T-helper 1 cell (primary cell): ENCODE results near the gene MAP7D2.
A peak's percentile ranks its signal among the peaks of the same experiment; 100 is the strongest.

Experiments
- DNase-seq, 5 donors: peaks; one replicate each; pipeline ENCODE4 v3.0.0-alpha.2; 2012 to 2020

Gene MAP7D2

GRCh38 chrX:20037186-20037585 is 79.5 kb downstream of the MAP7D2 start:
- no peak for DNase-seq

DNA sequence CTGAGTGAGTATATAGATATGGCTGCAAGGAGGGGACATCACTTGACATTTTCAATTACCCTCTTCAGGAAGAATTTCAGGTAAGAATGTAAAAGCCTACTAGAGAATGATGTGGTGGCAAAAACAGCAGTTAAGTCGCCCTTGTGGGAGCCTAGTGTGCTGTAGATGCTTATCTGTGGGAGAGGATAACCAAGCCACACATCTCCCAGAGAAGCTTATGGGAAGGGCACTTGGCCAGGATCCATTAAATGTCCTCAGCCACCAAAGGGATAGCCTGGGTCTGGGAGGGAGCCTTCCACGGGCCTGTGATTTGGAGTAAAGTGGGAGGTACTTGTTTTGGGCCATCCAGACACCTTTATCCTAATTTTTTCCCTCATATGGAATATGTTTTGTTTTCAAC is 84.5 kb downstream of the MAP7D2 start:
- no peak for DNase-seq

GRCh38 chrX:20029728-20030127 is 87.0 kb downstream of the MAP7D2 start:
- no peak for DNase-seq

GRCh38 chrX:20028588-20028987 is 88.1 kb downstream of the MAP7D2 start:
- no peak for DNase-seq

DNA sequence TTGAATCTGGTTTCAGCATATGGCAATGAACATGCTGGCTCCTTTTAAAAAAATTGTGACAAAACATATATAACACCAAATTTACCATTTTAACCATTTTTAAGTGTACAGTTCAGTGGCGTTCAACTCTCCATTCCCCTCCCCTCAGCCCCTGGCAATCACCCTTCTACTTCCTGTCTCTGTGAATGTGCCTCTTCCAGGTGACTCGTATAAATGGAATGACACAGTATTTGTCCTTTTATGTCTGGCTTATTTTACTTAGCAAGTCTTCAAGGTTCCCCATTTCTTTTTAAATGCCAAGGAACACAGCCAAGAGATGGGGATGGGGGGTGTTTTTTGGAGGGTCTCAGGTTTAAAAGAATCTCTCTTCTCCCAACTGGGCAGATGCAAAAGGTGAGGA is 90.4 kb downstream of the MAP7D2 start:
- DNase-seq, result no peak

DNA sequence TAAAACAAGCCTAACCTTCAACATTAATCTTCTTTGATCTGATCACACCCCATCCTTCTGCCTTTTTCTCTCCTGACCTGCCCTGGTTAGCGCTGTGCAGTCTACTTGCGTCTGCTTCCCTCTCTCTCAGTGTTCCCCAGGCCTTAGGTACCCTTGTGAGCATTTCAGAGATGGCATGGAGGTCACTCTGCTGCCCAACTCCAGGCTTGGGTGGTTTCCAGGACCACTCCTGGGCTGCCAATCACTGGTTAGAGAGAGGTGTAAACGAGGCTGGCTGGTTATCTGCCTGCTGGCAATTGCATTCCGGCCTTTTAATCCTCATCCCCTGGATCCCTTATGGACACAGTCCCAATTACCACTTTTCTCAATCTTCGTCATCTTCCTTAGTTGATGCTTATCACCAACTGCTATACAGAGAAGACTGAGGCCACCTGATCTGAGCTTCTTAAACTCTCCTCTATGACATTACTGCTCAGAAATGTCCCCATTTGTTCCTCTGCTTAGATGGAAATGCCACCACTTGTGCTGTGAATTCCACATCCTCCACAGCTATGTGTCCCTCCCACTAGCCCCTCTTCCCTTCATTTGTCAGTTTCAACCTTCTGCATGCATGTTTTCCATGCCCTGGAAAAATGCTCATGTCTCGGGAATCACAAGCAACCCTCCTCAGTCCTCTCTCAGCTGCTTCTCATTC is 96.9 kb downstream of the MAP7D2 start:
- DNase-seq, result no peak

DNA sequence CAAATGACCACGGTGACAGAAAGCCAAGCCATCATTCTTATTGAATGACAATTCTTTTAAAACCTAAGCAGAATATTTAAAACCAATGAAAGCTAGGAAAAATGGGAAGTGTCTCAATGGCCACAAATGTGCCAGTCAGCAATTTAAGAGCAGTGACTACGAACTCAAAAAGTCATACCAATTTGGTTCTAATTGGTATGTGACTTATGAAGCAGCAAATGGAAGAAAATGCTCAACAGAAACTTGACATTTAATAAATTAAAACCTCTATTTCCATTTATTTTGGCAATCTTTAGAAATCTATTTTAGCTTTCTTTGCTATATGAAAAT is 100.1 kb downstream of the MAP7D2 start:
- no peak for DNase-seq

GRCh38 chrX:20015945-20016615 is 100.6 kb downstream of the MAP7D2 start:
- DNase-seq, result no peak

DNA sequence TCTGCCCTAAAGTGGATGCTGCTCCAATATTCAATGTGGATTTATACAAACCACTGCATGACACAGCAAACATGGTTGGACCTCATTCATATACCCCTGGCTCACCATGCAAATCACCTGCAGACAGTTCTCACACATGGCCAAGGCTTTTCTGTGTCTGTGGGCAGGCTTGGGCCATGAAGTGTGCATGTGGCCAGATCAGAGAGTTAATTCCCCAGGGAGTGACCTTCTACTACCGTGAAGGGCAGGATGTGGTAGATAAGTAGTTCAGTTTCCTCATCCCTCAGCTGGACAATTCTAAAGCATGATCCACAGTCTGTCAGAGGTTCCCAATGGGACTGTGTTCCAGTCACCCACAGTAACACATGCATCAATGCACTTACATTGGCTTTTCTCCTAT is 101.3 kb downstream of the MAP7D2 start:
- no peak for DNase-seq

GRCh38 chrX:20011608-20012007 is 105.1 kb downstream of the MAP7D2 start:
- no peak for DNase-seq

DNA sequence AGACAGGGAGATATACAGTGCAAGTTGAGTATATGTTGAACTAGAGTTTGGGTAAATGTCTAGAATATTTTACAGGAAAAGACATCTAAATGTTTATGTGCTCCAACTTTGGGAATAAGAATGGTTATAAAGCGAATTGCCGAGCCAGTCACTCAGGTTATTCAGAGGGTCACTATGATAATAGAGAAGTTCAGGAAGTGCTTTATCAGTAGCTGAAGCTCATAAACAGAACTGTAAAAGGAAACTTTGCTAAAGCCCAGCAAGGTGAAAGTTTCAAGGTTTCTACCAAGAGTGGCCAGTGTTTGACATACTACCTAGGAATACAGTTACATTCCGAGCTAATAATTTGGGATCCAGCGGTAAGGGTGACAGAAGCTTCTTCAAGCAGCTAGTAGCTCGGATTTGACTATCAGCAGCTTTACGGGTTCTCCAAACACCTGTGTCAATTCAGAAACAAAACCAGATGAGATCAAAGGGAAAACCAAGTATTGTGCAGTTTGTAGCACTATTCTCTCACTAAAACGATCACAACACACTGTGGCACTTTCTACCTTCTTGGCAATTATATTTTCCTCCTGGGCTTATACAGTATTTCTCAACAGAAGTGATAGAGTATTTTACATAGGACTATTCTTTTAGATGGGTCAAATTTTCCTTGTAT is 108.6 kb downstream of the MAP7D2 start:
- DNase-seq, result no peak

- DNase-seq, result no peak
Measured at GRCh38 chrX:20005883-20006282, 110.8 kb downstream of the MAP7D2 start.

- DNase-seq, result no peak
Measured at GRCh38 chrX:20001588-20001987, 115.1 kb downstream of the MAP7D2 start.

DNA sequence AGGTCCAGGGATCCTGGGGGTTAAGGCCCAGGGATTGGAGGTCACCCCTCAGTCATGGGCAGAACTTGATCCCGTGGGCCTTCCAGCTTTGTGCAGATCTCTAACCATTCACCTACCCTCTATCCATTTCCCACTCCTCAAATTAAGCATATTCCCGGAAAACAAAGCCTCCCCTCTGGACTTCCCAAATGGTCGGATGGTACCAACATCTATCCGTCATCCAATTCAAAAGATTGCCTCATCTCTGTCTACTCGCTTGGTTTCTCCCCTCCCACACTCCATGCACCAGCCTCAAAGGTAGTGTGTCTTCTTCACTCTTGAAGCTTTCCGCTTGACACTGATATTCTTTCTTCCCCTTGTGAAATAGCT is 125.4 kb downstream of the MAP7D2 start:
- DNase-seq, result no peak

- peak; percentile 71 to 89 (median 76) for DNase-seq
Measured at GRCh38 chrX:19990556-19991349, 126.0 kb downstream of the MAP7D2 start, which contains the start of gene BCLAF3. TSS of gene BCLAF3 (minus strand) at chrX:19991061. CDS start at chrX:19970264, 20,797 bp downstream.

DNA sequence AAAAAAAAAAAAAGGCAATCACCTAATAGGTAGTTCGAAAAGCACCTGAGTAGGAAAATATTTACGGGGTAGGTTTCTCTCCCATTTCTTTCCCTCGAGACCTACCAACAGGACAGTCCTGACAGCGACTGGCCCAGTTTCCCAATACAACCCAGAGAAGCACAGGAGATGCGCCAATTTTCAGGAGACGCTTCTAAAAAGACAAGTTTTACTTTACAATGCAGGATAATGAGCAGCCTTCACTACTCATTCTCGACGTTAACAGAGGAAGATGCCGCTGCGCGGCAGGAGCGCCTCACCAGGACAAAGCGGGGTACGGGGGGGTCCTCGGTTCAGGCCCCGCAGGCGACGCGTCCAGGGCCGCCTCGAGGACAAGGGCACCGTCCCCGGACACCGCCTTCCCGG is 126.6 kb downstream of the MAP7D2 start:
- DNase-seq, result peak in 1 of 5 donors; percentile 11

- no peak for DNase-seq
Measured at GRCh38 chrX:19987856-19988255, 128.9 kb downstream of the MAP7D2 start.

DNA sequence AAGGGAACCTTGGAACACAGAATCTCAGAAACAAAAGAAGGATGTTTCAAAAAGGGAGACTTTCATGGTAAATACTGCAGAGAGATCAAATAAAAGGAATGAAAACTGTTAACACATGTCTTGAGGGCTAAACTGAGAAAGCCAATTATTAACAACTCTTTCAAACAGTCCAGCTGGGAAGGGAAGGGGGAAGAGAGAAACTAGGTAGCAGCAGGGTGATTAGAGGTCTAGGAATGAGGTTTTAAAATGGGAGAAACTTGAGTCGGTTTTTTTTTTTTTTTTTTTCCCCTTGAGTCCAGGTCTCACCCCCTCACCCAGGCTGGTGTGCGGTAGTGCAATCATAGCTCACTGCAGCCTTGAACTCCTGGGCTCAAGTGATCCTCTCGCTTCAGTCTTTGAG is 130.2 kb downstream of the MAP7D2 start:
- no peak for DNase-seq

DNA sequence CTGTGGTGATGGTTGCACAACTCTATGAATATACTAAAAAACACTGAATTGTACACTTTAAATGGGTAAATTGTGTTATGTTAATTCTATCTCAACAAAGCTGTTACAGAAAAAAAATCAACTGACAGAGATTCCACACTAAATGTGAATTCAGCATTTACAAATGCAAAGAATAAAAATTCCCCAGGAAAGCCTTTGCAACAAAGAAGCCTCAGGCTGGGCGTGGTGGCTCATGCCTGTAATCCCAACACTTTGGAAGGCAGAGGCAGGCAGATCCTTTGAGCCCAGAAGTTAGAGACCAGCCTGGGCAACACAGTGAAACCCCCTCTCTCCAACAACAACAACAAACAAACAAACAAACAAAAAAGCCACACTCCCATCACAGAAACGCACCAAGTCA is 134.8 kb downstream of the MAP7D2 start:
- DNase-seq, result no peak

GRCh38 chrX:19975845-19976244 is 140.9 kb downstream of the MAP7D2 start:
- no peak for DNase-seq

DNA sequence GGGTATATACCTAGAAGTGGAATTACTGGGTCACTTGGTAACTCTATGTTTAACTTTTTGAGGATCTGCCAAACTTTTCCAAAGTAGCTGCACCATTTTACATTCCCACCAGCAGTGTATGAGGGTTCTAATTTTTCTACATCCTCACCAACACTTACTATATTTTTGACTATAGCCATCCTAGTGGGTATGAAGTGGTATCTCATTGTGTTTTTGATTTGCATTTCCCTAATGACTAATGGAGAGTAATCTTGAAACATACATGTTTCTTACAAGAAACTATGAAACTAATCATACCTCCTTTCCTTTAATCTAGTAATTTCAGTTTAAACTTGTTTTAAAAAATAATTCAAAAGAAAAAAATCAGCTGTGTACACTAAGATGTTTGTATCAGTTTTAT is 143.7 kb downstream of the MAP7D2 start:
- no peak for DNase-seq

- no peak for DNase-seq
Measured at GRCh38 chrX:19968276-19968675, 148.4 kb downstream of the MAP7D2 start.

- no peak for DNase-seq
Measured at GRCh38 chrX:19966056-19966455, 150.7 kb downstream of the MAP7D2 start.
